IMR-90 (cell line): ENCODE data around the gene POLR3B. TPM values are rescaled to one million over a fixed set of nuclear protein-coding genes. Genes with fewer than 3 reads are reported as not detected.

Experiments
- ATAC-seq: fragments of 200-7000 bp; cut with Tn5 transposase; 2 replicates; pipeline ENCODE4 v1.9.1; 2020; ENCODE audit warnings: low read depth, mild to moderate bottlenecking, moderate library complexity
- BruUV-seq: library from RNA; stranded (reverse); fragments of 400-500 nt; replicated peaks from 2 replicates; lab custom pipeline; 2021; lab: Mats Ljungman, UMichigan
- CTCF ChIA-PET: fragments of 300-600 bp; formaldehyde crosslinking; extraction: SDS; loops from one replicate; lab custom pipeline; 2021; ENCODE audit warnings: antibody characterized with exemption; lab: Yijun Ruan, JAX
- POLR2A ChIA-PET: fragments of 300-600 bp; sonication (Branson Sonifier 250); formaldehyde crosslinking; loops from one replicate; lab custom pipeline; 2022; ENCODE audit warnings: antibody characterized with exemption; ENCODE audit not compliant: unreplicated experiment; lab: Charles Lee
- DNase-seq: peaks from one replicate; pipeline ENCODE4 v3.0.0; 2013
- H2AFZ ChIP-seq: replicated peaks from 2 replicates; pipeline ENCODE3; 2013; ENCODE audit warnings: low read length, mild to moderate bottlenecking; ENCODE audit not compliant: poor library complexity
- H2AK5ac ChIP-seq: 2 replicates; pipeline ENCODE4 v1.6.1; 2013; ENCODE audit warnings: low read depth, low read length, inconsistent platforms
- H2AK9ac ChIP-seq: replicated peaks from 2 replicates; pipeline ENCODE3; 2013; ENCODE audit warnings: mild to moderate bottlenecking, low read depth, low read length, moderate library complexity; ENCODE audit not compliant: poor library complexity
- H2BK120ac ChIP-seq: 2 replicates; pipeline ENCODE4 v1.6.1; 2013; ENCODE audit warnings: low read depth, low read length, inconsistent platforms
- H2BK15ac ChIP-seq: 3 replicates; pipeline ENCODE4 v1.6.1; 2013; ENCODE audit warnings: low read depth, low read length, inconsistent platforms
- H2BK20ac ChIP-seq: 2 replicates; pipeline ENCODE4 v1.6.1; 2013; ENCODE audit warnings: low read depth, mild to moderate bottlenecking, inconsistent platforms, low read length, moderate library complexity
- H2BK5ac ChIP-seq: 2 replicates; pipeline ENCODE4 v1.6.1; 2013; ENCODE audit warnings: mild to moderate bottlenecking, low read depth, low read length, inconsistent platforms; ENCODE audit not compliant: poor library complexity, severe bottlenecking
- H3K14ac ChIP-seq: replicated peaks from 2 replicates; pipeline ENCODE4 v1.6.1; 2013; ENCODE audit warnings: low read depth, low read length, inconsistent platforms
- H3K18ac ChIP-seq: 2 replicates; pipeline ENCODE4 v1.6.1; 2013; ENCODE audit warnings: low read depth, low read length, control low read depth
- H3K23ac ChIP-seq: 2 replicates; pipeline ENCODE4 v1.6.1; 2013; ENCODE audit warnings: low read depth, low read length, inconsistent platforms
- H3K27ac ChIP-seq: 2 replicates; pipeline ENCODE4 v1.5.1; 2013; ENCODE audit warnings: mild to moderate bottlenecking, control low read depth, low read length; ENCODE audit not compliant: insufficient read depth
- H3K27me3 ChIP-seq: 2 replicates; pipeline ENCODE4 v1.6.1; 2013; ENCODE audit warnings: low read length; ENCODE audit not compliant: control insufficient read depth, insufficient read depth
- H3K36me3 ChIP-seq: 2 replicates; pipeline ENCODE4 v1.6.1; 2013; ENCODE audit warnings: low read length, mixed read lengths; ENCODE audit not compliant: control insufficient read depth, insufficient read depth
- H3K4ac ChIP-seq: 2 replicates; pipeline ENCODE4 v1.6.1; 2013; ENCODE audit warnings: low read depth, low read length, inconsistent platforms
- H3K4me1 ChIP-seq: 2 replicates; pipeline ENCODE4 v1.6.1; 2013; ENCODE audit warnings: low read length, mixed read lengths; ENCODE audit not compliant: control insufficient read depth, insufficient read depth
- H3K4me2 ChIP-seq: 2 replicates; pipeline ENCODE4 v1.6.1; 2013; ENCODE audit warnings: low read depth, mild to moderate bottlenecking, control low read depth, low read length, moderate library complexity
- H3K4me3 ChIP-seq: 2 replicates; pipeline ENCODE4 v1.5.1; 2013; ENCODE audit warnings: low read depth, mild to moderate bottlenecking, control low read depth, low read length, moderate library complexity; ENCODE audit not compliant: insufficient read depth
- H3K56ac ChIP-seq: 2 replicates; pipeline ENCODE4 v1.6.1; 2013; ENCODE audit warnings: low read length, inconsistent platforms; ENCODE audit not compliant: insufficient read depth; ENCODE audit errors: extremely low read depth
- H3K79me1 ChIP-seq, 2 experiments: 2 replicates each; pipeline ENCODE4 v1.6.1; 2013; ENCODE audit warnings: low read length in 2 of 2, inconsistent platforms in 1 of 2, low read depth in 1 of 2
- H3K9ac ChIP-seq: 2 replicates; pipeline ENCODE4 v1.6.1; 2013; ENCODE audit warnings: low read depth, low read length, control low read depth
- H3K9me1 ChIP-seq: 2 replicates; pipeline ENCODE4 v1.6.1; 2013; ENCODE audit warnings: low read length, inconsistent platforms; ENCODE audit not compliant: insufficient read depth
- H3K9me3 ChIP-seq: 2 replicates; pipeline ENCODE4 v1.6.1; 2013; ENCODE audit warnings: low read length; ENCODE audit not compliant: control insufficient read depth, insufficient read depth
- H4K20me1 ChIP-seq: 2 replicates; pipeline ENCODE4 v1.6.1; 2013; ENCODE audit warnings: low read length, inconsistent platforms; ENCODE audit not compliant: insufficient read depth
- H4K5ac ChIP-seq: 2 replicates; pipeline ENCODE4 v1.6.1; 2013; ENCODE audit warnings: mild to moderate bottlenecking, low read depth, low read length, control low read depth
- H4K8ac ChIP-seq, 2 experiments: 2 replicates each; pipeline ENCODE4 v1.6.1; 2013; ENCODE audit warnings: low read depth in 2 of 2, low read length in 2 of 2, control low read depth in 1 of 2, inconsistent platforms in 1 of 2
- H4K91ac ChIP-seq: 2 replicates; pipeline ENCODE4 v1.6.1; 2013; ENCODE audit warnings: low read depth, low read length, inconsistent platforms; ENCODE audit not compliant: insufficient read depth
- CEBPB ChIP-seq: IDR thresholded peaks from 2 replicates; pipeline ENCODE4 v1.6.1; 2012; ENCODE audit warnings: low read depth, low read length, improper control_type of control experiment
- CHD1 ChIP-seq: IDR thresholded peaks from 2 replicates; pipeline ENCODE4 v1.6.1; 2012; ENCODE audit warnings: low read depth, low read length, improper control_type of control experiment
- MAFK ChIP-seq: IDR thresholded peaks from 2 replicates; pipeline ENCODE4 v1.6.1; 2012; ENCODE audit warnings: low read depth, low read length, improper control_type of control experiment
- RCOR1 ChIP-seq: IDR thresholded peaks from 2 replicates; pipeline ENCODE4 v1.6.1; 2012; ENCODE audit warnings: mild to moderate bottlenecking, low read length, improper control_type of control experiment; ENCODE audit not compliant: insufficient replicate concordance
- USF2 ChIP-seq: fragments of 150-350 bp; IDR thresholded peaks from 2 replicates; pipeline ENCODE4 v1.6.1; 2017; ENCODE audit warnings: mild to moderate bottlenecking, antibody characterized with exemption, low read length, low read depth
- WGBS, 2 experiments: methylation state at CpG; one replicate each; pipeline versions ENCODE4 v1.1.5 to v1.1.7; 2013; ENCODE audit warnings: missing lambda C conversion rate in 2 of 2; ENCODE audit not compliant: insufficient read length in 1 of 2; ENCODE audit errors: extremely low coverage in 2 of 2; 5-methylcytosine and 5-hydroxymethylcytosine counted together
- dilution Hi-C: fragments of 300-500 bp; cut with HindIII; formaldehyde crosslinking; loops from one replicate; pipeline ENCODE4 v1.14.3; 2018; ENCODE audit warnings: low sequenced_read_pairs; ENCODE audit not compliant: unreplicated experiment
- in situ Hi-C: fragments of 300-500 bp; cut with MboI; formaldehyde crosslinking; loops from 3 replicates; pipeline ENCODE4 v1.14.3; 2019; ENCODE audit warnings: low sequenced_read_pairs, inconsistent platforms, mixed read lengths
- intact Hi-C: fragments of 100-400 bp; cut with micrococcal nuclease; formaldehyde crosslinking; loops from 2 replicates; pipeline ENCODE4 v1.10.0; 2022
- polyA plus RNA-seq, 3 experiments: library from polyadenylated mRNA; depleted of rRNA; stranded (reverse); fragments of >200 nt; gene quantifications; 2 replicates each; pipeline ENCODE4 v1.2.3, GENCODE V29; 2012; ENCODE audit warnings: low replicate concordance in 1 of 3
- total RNA-seq: library from RNA; depleted of rRNA; stranded (reverse); fragments of >200 nt; gene quantifications from 2 replicates; pipeline ENCODE4 v1.2.3, GENCODE V29; 2012
- TF ChIP-seq, protein P1 (sequence below): conservative IDR thresholded peaks from 2 replicates; pipeline ENCODE4 v1.5.1; 2012; ENCODE audit warnings: mild to moderate bottlenecking, low read depth, low read length, improper control_type of control experiment

POLR3B gene
- total and polyA plus RNA-seq, 2 of the 4 experiments (the other 2 are of a cell fraction) = 6.9 to 15.4 TPM

GRCh38 chr12:106423291-106423690, 65.7 kb downstream of the POLR3B start:
- Histone ChIP-seq H2AK5ac (no peak overlapping the region), H4K91ac (no peak overlapping the region), H3K9me1 (0 out of 2 replicates have a peak, but pooled peaks cover 2% of the 10 kb centered on the region), H3K4me1 (peaks cover 3% of the 10 kb centered on the region), H3K4ac (no peak overlapping the region), H3K27ac (no peak overlapping the region), H3K79me1 (peaks cover 3% of the 10 kb centered on the region in 2 experiments; a peak in 1 of 4 replicates), H3K36me3 (0 out of 2 replicates have a peak, but pooled peaks cover 1% of the 10 kb centered on the region), H3K27me3 (no peaks in the 10 kb centered on the region), H4K8ac (no peak overlapping the region), H4K20me1 (no peaks in the 10 kb centered on the region), H4K5ac (no peak overlapping the region), H3K14ac (no peak overlapping the region), H2BK120ac (no peak overlapping the region), H2BK15ac (no peak overlapping the region), H2AFZ (no peak overlapping the region), H3K4me2 (no peak overlapping the region), H3K56ac (no peak overlapping the region), H2AK9ac (no peak overlapping the region), H2BK5ac (no peak overlapping the region), H3K23ac (no peak overlapping the region), H3K9me3 (no peaks in the 10 kb centered on the region), H2BK20ac (no peak overlapping the region), H3K18ac (no peak overlapping the region), H3K9ac (no peak overlapping the region), H3K4me3 (no peak overlapping the region)
- no TSS peak for BruUV-seq
- CTCF ChIA-PET = no interaction called here
- in situ Hi-C loops = no loop called here
- intact Hi-C loops = no loop called here
- no peak for ATAC-seq
- no peak for DNase-seq
- TF ChIP-seq CEBPB (no peak), RCOR1 (no peak), MAFK (no peak), USF2 (no peak), CHD1 (no peak)
- TF ChIP-seq, protein P1, sequence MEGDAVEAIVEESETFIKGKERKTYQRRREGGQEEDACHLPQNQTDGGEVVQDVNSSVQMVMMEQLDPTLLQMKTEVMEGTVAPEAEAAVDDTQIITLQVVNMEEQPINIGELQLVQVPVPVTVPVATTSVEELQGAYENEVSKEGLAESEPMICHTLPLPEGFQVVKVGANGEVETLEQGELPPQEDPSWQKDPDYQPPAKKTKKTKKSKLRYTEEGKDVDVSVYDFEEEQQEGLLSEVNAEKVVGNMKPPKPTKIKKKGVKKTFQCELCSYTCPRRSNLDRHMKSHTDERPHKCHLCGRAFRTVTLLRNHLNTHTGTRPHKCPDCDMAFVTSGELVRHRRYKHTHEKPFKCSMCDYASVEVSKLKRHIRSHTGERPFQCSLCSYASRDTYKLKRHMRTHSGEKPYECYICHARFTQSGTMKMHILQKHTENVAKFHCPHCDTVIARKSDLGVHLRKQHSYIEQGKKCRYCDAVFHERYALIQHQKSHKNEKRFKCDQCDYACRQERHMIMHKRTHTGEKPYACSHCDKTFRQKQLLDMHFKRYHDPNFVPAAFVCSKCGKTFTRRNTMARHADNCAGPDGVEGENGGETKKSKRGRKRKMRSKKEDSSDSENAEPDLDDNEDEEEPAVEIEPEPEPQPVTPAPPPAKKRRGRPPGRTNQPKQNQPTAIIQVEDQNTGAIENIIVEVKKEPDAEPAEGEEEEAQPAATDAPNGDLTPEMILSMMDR = no peak
- POLR2A ChIA-PET = no interaction called here
- 100% methylated on average over 1 of the region's 2 CpGs; no CpG with 5 or more reads in 1 of the 2 experiments for WGBS, 2 experiments
- dilution Hi-C loops = no loop called here
